Mesangial cell (primary cell): ENCODE measurements around the gene RPS13. TPM values are rescaled to one million over a fixed set of nuclear protein-coding genes. Genes with fewer than 3 reads are reported as not detected.

ENCODE experiments used
- total RNA-seq: library from RNA; depleted of rRNA; stranded (reverse); fragments of >200 nt; gene quantifications from 2 replicates; pipeline ENCODE4 v1.2.3, GENCODE V29; 2015

The RPS13 gene
- total RNA-seq, result 1,184 and 1,268 TPM in 2 replicates

GRCh38 chr11:17077520-17078401, at the start of gene RPS13:
Gene RPS13 (minus strand): TSS chr11:17077667. CDS start chr11:17077641, 26 bp downstream.

Other genes with a start within 250 kb of the RPS13 start
- gene PLEKHA7, start 63.3 kb downstream of the RPS13 start, total RNA-seq, result 12.4 and 12.7 TPM in 2 replicates
- 19.1 and 23.6 TPM in 2 replicates for gene PIK3C2A, start 130.3 kb upstream of the RPS13 start, total RNA-seq
- 10.9 and 20.0 TPM in 2 replicates for gene NUCB2, start 199.1 kb upstream of the RPS13 start, total RNA-seq